GM10266 (cell line): ENCODE results near the gene HJURP.

Experiments
- DNase-seq: peaks from one replicate; pipeline ENCODE4 v3.0.0; 2012; ENCODE audit errors: extremely low spot score
- CTCF ChIP-seq: IDR thresholded peaks from 2 replicates; pipeline ENCODE4 v1.5.1; 2012; ENCODE audit warnings: mild to moderate bottlenecking, low read depth; ENCODE audit not compliant: control insufficient read depth, insufficient read depth; ENCODE audit errors: missing control alignments

The HJURP gene

GRCh38 chr2:233817995-233818638 lies 36.2 kb downstream of the HJURP start:
- no peak for TF ChIP-seq CTCF
- no peak for DNase-seq

- TF ChIP-seq CTCF: no peak
- DNase-seq: no peak
These were observed 36.9 kb downstream of the HJURP start for GRCh38 chr2:233817361-233817911.

GRCh38 chr2:233816771-233817170 lies 37.6 kb downstream of the HJURP start:
- no peak for DNase-seq
- TF ChIP-seq CTCF: no peak

GRCh38 chr2:233816334-233816733 lies 38.0 kb downstream of the HJURP start:
- no peak for TF ChIP-seq CTCF
- DNase-seq: no peak

GRCh38 chr2:233815861-233816260 lies 38.5 kb downstream of the HJURP start:
- no peak for DNase-seq

GRCh38 chr2:233814056-233814835 lies 40.1 kb downstream of the HJURP start:
- DNase-seq: no peak
- no peak for TF ChIP-seq CTCF

More at GRCh38 chr2:233815861-233816260, 38.5 kb downstream of the HJURP start:
- no peak for TF ChIP-seq CTCF
